Fibroblast of lung (primary cell): ENCODE results near the gene TAS1R2. TPM values are rescaled to one million over a fixed set of nuclear protein-coding genes. Genes with fewer than 3 reads are reported as not detected.
"Not testable (repeated sequence)": the region's sequence is repeated elsewhere in the genome, so short reads cannot be mapped to it uniquely, and the experiment has no call there.

ENCODE experiments used
- DNase-seq, 2 donors: peaks; one replicate each; pipeline versions ENCODE4 v3.0.0 to v3.0.0-alpha.2; 2010; ENCODE audit warnings: low read depth in 2 of 2
- H2AFZ ChIP-seq: 2 replicates; pipeline ENCODE4 v1.5.1; 2012; ENCODE audit warnings: low read length, control low read depth, inconsistent platforms
- H3K27ac ChIP-seq: 2 replicates; pipeline ENCODE4 v1.5.1; 2011; ENCODE audit warnings: low read length, control low read depth; ENCODE audit not compliant: insufficient read depth
- H3K27me3 ChIP-seq: 2 replicates; pipeline ENCODE4 v1.5.1; 2011; ENCODE audit warnings: mild to moderate bottlenecking, low read length; ENCODE audit not compliant: control insufficient read depth, insufficient read depth
- H3K36me3 ChIP-seq: 2 replicates; pipeline ENCODE4 v1.5.1; 2011; ENCODE audit warnings: low read length; ENCODE audit not compliant: control insufficient read depth, insufficient read depth
- H3K4me1 ChIP-seq: 2 replicates; pipeline ENCODE4 v1.5.1; 2011; ENCODE audit warnings: low read length; ENCODE audit not compliant: control insufficient read depth, insufficient read depth; ENCODE audit errors: extremely low read depth
- H3K4me2 ChIP-seq: 2 replicates; pipeline ENCODE4 v1.5.1; 2011; ENCODE audit warnings: low read length, control low read depth; ENCODE audit not compliant: insufficient read depth; ENCODE audit errors: extremely low read depth
- H3K4me3 ChIP-seq, 4 experiments: fragments of 200-600 bp in 1 of 4; sonication (generic) in 1 of 4; replicated peaks in 1 of 4; 2 replicates each; pipeline ENCODE4 v1.5.1; 2011 to 2016; ENCODE audit warnings: low read length in 4 of 4, low read depth in 3 of 4, mild to moderate bottlenecking in 3 of 4, control low read depth in 2 of 4, inconsistent platforms in 1 of 4, mixed read lengths in 1 of 4; ENCODE audit not compliant: insufficient read depth in 1 of 4; ENCODE audit errors: control extremely low read depth in 1 of 4
- H3K79me2 ChIP-seq: 2 replicates; pipeline ENCODE4 v1.5.1; 2012; ENCODE audit warnings: mild to moderate bottlenecking, low read length, inconsistent platforms; ENCODE audit not compliant: control insufficient read depth, insufficient read depth
- H3K9ac ChIP-seq: 2 replicates; pipeline ENCODE4 v1.5.1; 2011; ENCODE audit warnings: mild to moderate bottlenecking, low read length, control low read depth; ENCODE audit not compliant: insufficient read depth
- H3K9me3 ChIP-seq: 2 replicates; pipeline ENCODE4 v1.5.1; 2012; ENCODE audit warnings: low read depth, low read length; ENCODE audit not compliant: control insufficient read depth, insufficient read depth
- H4K20me1 ChIP-seq: 2 replicates; pipeline ENCODE4 v1.5.1; 2011; ENCODE audit warnings: low read length; ENCODE audit not compliant: control insufficient read depth, insufficient read depth; ENCODE audit errors: extremely low read depth
- CTCF ChIP-seq, 2 donors: IDR thresholded peaks in 1 of 2; conservative IDR thresholded peaks in 1 of 2; 1 replicate in 1 of 2; 2 replicates in 1 of 2; pipeline ENCODE4 v1.5.1; 2011 to 2012; ENCODE audit warnings: low read length in 2 of 2, control low read depth in 1 of 2, inconsistent platforms in 1 of 2, low read depth in 1 of 2, mild to moderate bottlenecking in 1 of 2
- EZH2 ChIP-seq: IDR thresholded peaks from 2 replicates; pipeline ENCODE4 v1.5.1; 2012; ENCODE audit warnings: low read length, control low read depth, mild to moderate bottlenecking; ENCODE audit errors: missing control alignments
- polyA plus RNA-seq, 2 donors: library from polyadenylated mRNA; depleted of rRNA in 1 of 2; stranded (reverse) in 1 of 2; unstranded in 1 of 2; fragments of >200 nt; gene quantifications; 2 replicates each; pipeline ENCODE4 v1.2.1, GENCODE V29; 2011 to 2012; ENCODE audit warnings: missing spikeins in 1 of 2
- total RNA-seq: library from RNA; depleted of rRNA; stranded (reverse); fragments of >200 nt; gene quantifications from 2 replicates; pipeline ENCODE4 v1.2.1, GENCODE V29; 2014

The TAS1R2 gene
- total and polyA plus RNA-seq, 2 donors (not counting 1 experiment from before 2014, with no cell fraction given), result not detected

DNA sequence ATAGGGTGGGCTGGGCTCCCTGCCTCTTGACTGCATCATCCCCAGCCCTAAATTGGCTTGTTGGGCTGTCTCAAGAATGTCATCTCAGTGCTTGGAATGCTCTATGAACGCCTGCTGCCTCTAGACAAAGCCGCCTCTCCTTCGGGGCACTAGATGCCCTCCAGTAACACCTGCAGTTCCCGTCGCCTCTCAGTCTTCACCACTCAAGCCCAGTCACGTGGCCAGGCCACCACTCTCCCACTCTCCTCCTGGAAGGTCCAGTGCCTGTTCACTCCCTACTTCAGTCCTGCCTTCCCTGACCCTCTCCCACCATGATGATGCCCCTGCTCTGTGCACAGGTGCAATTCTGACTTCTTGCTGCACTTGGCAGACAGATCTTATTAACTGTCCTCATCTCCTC is 7.0 kb downstream of the TAS1R2 start:
- no peak overlapping the region for H2AFZ ChIP-seq
- DNase-seq, result no peak
- no peak overlapping the region for H3K4me2 ChIP-seq
- H3K79me2 ChIP-seq, result no peaks in the 10 kb centered on the region
- TF ChIP-seq CTCF (conservative IDR thresholded peaks at IDR 0.05 in 1 of 2, IDR thresholded peaks at IDR 0.05 in 1 of 2; ENCODE audit: low read depth in 1 of 2, low read length in 2 of 2), result no peak
- no peak for TF ChIP-seq EZH2
- no peaks in the 10 kb centered on the region for H4K20me1 ChIP-seq
- H3K27ac ChIP-seq, result no peak overlapping the region
- H3K9ac ChIP-seq, result no peak overlapping the region
- H3K4me1 ChIP-seq, result no peaks in the 10 kb centered on the region
- H3K36me3 ChIP-seq, result no peaks in the 10 kb centered on the region
- H3K9me3 ChIP-seq, result no peaks in the 10 kb centered on the region
- H3K27me3 ChIP-seq, result no peaks in the 10 kb centered on the region
- no peak overlapping the region for H3K4me3 ChIP-seq

GRCh38 chr1:18849261-18849711 is 10.2 kb downstream of the TAS1R2 start:
- Histone ChIP-seq H2AFZ (no peak overlapping the region), H3K36me3 (no peaks in the 10 kb centered on the region), H3K9me3 (no peaks in the 10 kb centered on the region), H4K20me1 (no peaks in the 10 kb centered on the region), H3K79me2 (no peaks in the 10 kb centered on the region), H3K27ac (no peak overlapping the region), H3K9ac (no peak overlapping the region), H3K4me3 (no peak overlapping the region), H3K27me3 (no peaks in the 10 kb centered on the region), H3K4me1 (no peaks in the 10 kb centered on the region), H3K4me2 (no peak overlapping the region)
- DNase-seq, result no peak
- TF ChIP-seq CTCF (conservative IDR thresholded peaks at IDR 0.05 in 1 of 2, IDR thresholded peaks at IDR 0.05 in 1 of 2; ENCODE audit: low read depth in 1 of 2, low read length in 2 of 2) (no peak), EZH2 (no peak)

DNA sequence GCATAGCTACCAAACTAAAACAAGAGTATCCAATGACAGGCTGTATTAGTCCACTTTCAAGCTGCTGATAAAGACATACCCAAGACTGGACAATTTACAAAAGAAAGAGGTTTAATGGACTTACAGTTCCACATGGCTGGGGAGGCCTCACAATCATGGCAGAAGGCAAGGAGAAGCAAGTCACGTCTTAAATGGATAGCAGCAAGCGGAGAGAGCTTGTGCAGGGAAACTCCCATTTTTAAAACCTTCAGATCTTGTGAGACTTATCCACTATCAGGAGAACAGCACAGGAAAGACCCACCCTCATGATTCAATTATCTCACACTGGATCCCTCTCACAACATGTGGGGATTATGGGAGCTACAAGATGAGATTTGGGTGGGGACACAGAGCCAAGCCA is 11.7 kb downstream of the TAS1R2 start:
- H3K4me1 ChIP-seq, H4K20me1 ChIP-seq, H3K9me3 ChIP-seq, H3K27ac ChIP-seq, H3K79me2 ChIP-seq, H3K36me3 ChIP-seq, H2AFZ ChIP-seq, H3K27me3 ChIP-seq, H3K4me3 ChIP-seq, H3K4me2 ChIP-seq, H3K9ac ChIP-seq, DNase-seq: not testable (repeated sequence)
